ENCODE results near the gene NUDT12. TPM values are rescaled to one million over a fixed set of nuclear protein-coding genes. Genes with fewer than 3 reads are reported as not detected.

Gene NUDT12
- total RNA-seq, 1 experiment from 2014 or later, result 12.9 TPM

DNA sequence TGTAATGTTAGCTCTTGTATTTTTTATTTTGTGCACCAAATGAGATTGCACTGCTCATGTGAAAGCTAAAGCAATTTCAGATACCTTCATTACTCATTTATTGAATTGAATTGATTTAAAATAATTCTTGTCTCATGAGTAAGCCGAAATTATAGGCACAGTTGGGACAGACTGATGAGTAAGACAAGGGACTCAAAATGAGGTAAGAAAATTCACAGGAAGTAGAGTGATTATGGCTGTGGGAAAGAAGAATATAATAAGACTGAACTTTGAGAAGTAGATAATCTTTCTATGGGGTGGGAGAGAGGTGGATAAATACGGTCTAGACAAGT, 51.1 kb downstream of the NUDT12 start:
- no peaks in the 10 kb centered on the region for H3K79me2 ChIP-seq (ENCODE audit: low read depth)
- 0 out of 2 replicates have a peak overlapping the region, but pooled peaks have one; percentile 18 for H3K27ac ChIP-seq
- H2AFZ ChIP-seq, result no peak overlapping the region
- H3K9me2 ChIP-seq (ENCODE audit: insufficient read depth), result no peaks in the 10 kb centered on the region
- no peaks in the 10 kb centered on the region for H3K36me3 ChIP-seq (ENCODE audit: low read depth)
- no peaks in the 10 kb centered on the region for H3K4me1 ChIP-seq (replicated peaks; ENCODE audit: insufficient read depth)
- no peaks in the 10 kb centered on the region for H3K27me3 ChIP-seq (ENCODE audit: insufficient read depth, low read depth)
- no peak for TF ChIP-seq EZH2 (IDR thresholded peaks at IDR 0.05; ENCODE audit: low read depth)
- TF ChIP-seq, protein P1, sequence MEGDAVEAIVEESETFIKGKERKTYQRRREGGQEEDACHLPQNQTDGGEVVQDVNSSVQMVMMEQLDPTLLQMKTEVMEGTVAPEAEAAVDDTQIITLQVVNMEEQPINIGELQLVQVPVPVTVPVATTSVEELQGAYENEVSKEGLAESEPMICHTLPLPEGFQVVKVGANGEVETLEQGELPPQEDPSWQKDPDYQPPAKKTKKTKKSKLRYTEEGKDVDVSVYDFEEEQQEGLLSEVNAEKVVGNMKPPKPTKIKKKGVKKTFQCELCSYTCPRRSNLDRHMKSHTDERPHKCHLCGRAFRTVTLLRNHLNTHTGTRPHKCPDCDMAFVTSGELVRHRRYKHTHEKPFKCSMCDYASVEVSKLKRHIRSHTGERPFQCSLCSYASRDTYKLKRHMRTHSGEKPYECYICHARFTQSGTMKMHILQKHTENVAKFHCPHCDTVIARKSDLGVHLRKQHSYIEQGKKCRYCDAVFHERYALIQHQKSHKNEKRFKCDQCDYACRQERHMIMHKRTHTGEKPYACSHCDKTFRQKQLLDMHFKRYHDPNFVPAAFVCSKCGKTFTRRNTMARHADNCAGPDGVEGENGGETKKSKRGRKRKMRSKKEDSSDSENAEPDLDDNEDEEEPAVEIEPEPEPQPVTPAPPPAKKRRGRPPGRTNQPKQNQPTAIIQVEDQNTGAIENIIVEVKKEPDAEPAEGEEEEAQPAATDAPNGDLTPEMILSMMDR (conservative IDR thresholded peaks at IDR 0.05), result no peak
- ChIA-PET POLR2A (ENCODE audit: unreplicated experiment) (no interaction called here), CTCF (no interaction called here)
- H3K4me2 ChIP-seq, result no peak overlapping the region
- peaks cover 10% of the 10 kb centered on the region for H3K9me3 ChIP-seq (ENCODE audit: insufficient read depth, low read depth)
- DNase-seq, result no peak
- intact Hi-C loops (cut with micrococcal nuclease; ENCODE audit: unreplicated experiment), result no loop called here
- H4K20me1 ChIP-seq (ENCODE audit: insufficient read depth), result no peaks in the 10 kb centered on the region
- no peak overlapping the region for H3K4me3 ChIP-seq
- no TSS peak for BruUV-seq (replicated peaks)
- H3F3A ChIP-seq (ENCODE audit: insufficient read depth, low read depth), result peaks cover 7% of the 10 kb centered on the region; the same call in 1 of the 2 replicates

DNA sequence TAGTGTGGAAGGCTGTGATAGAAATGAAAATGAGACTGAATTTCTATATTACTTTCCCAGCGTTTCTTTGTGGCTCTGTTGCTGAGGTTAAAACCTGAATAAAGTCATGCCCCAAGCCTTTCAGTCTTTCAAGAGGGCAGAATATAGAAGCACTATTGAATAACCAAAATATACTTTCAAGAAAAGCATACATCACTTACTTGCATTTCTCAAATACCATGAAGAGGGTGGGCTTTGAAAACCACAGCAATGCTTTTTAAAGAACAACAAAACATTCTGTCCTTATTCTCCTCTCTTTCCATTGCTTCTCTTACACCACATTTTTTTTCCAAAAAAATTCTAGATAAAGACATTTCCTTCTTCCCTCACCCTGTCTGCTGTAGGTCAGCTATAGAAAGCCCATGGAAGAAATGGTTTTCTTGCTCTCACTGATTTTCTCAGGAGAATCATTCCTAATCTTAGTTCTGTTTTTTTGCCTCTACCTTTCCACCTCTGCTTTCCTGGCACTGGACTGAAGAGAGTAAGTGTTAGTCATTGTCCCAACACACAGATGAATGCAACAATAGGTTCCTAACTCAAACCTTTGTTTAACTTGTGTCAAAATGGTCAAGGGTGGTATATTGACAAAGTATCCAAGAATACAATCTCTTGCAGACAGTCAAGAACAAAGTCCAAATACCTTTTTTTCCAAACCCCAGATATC, 51.6 kb downstream of the NUDT12 start:
- POLR2A ChIA-PET (ENCODE audit: unreplicated experiment), result no interaction called here
- Histone ChIP-seq H3K36me3 (ENCODE audit: low read depth) (no peaks in the 10 kb centered on the region), H3F3A (ENCODE audit: insufficient read depth, low read depth) (peaks cover 8% of the 10 kb centered on the region; the same call in 1 of the 2 replicates), H4K20me1 (ENCODE audit: insufficient read depth) (no peaks in the 10 kb centered on the region), H3K27ac (0 out of 2 replicates have a peak overlapping the region, but pooled peaks have one; percentile 18), H3K9me3 (ENCODE audit: insufficient read depth, low read depth) (peaks cover 11% of the 10 kb centered on the region), H3K4me2 (no peak overlapping the region), H3K4me1 (replicated peaks; ENCODE audit: insufficient read depth) (no peaks in the 10 kb centered on the region), H2AFZ (no peak overlapping the region), H3K79me2 (ENCODE audit: low read depth) (no peaks in the 10 kb centered on the region), H3K9me2 (ENCODE audit: insufficient read depth) (no peaks in the 10 kb centered on the region), H3K27me3 (ENCODE audit: insufficient read depth, low read depth) (no peaks in the 10 kb centered on the region), H3K4me3 (no peak overlapping the region)
- intact Hi-C loops (cut with micrococcal nuclease; ENCODE audit: unreplicated experiment), result no loop called here
- CTCF ChIA-PET, result no interaction called here
- TF ChIP-seq, protein P1 (conservative IDR thresholded peaks at IDR 0.05), result no peak
- TF ChIP-seq EZH2 (IDR thresholded peaks at IDR 0.05; ENCODE audit: low read depth), result no peak
- BruUV-seq (replicated peaks), result no TSS peak
- no peak for DNase-seq

DNA sequence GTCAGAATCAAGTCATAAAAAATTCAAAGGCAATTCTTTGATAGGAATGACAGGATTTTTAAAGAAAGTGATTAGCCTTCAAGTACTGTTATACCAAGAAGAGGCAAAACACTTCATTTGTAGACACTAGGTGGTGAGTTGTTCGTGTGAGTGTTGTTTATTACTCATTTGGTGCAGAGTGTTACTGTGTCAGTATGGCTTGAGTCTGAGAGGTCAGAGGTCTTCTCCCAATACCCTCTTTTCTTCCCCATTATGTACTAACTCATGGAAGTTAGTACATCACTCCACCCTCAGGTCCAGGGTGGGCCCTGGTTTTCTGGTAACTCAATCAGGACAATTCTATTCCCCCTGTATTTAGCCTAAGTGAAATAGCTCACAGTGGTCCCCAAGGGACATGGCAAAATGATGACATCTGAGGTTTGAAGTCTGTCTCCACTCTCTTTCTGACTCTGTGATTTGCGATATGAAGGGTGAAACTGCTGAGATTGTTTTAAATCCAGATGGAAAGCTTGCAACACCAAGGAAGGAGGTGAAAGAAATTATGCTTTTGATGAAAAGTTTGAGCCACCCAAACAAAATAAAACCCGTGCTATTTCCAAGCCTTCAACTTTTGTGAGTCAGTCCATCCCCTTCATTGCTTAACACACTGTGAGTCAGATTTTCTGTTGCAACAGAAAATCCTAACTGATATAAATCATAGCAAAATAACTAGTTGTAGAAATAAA, 56.8 kb downstream of the NUDT12 start:
- Histone ChIP-seq H3K27ac (no peak overlapping the region), H3K27me3 (ENCODE audit: insufficient read depth, low read depth) (no peaks in the 10 kb centered on the region), H3F3A (ENCODE audit: insufficient read depth, low read depth) (peaks cover 6% of the 10 kb centered on the region; the same call in 1 of the 2 replicates), H3K4me2 (no peak overlapping the region), H3K36me3 (ENCODE audit: low read depth) (no peaks in the 10 kb centered on the region), H4K20me1 (ENCODE audit: insufficient read depth) (no peaks in the 10 kb centered on the region), H3K4me3 (no peak overlapping the region), H3K9me2 (ENCODE audit: insufficient read depth) (no peaks in the 10 kb centered on the region), H3K9me3 (ENCODE audit: insufficient read depth, low read depth) (peaks cover 19% of the 10 kb centered on the region), H2AFZ (no peak overlapping the region), H3K79me2 (ENCODE audit: low read depth) (no peaks in the 10 kb centered on the region), H3K4me1 (replicated peaks; ENCODE audit: insufficient read depth) (peaks cover 4% of the 10 kb centered on the region; the same call in 1 of the 2 replicates)
- TF ChIP-seq EZH2 (IDR thresholded peaks at IDR 0.05; ENCODE audit: low read depth), result no peak
- TF ChIP-seq, protein P1 (conservative IDR thresholded peaks at IDR 0.05), result no peak
- intact Hi-C loops (cut with micrococcal nuclease; ENCODE audit: unreplicated experiment), result no loop called here
- ChIA-PET CTCF (no interaction called here), POLR2A (ENCODE audit: unreplicated experiment) (interaction anchor here (0.6 kb wide), 1 partner anchor 248 kb away, joined by 10 read pairs; no protein-coding TSS in a partner anchor)
- no peak for DNase-seq
- no TSS peak for BruUV-seq (replicated peaks)
